Epidermal melanocyte (primary cell): ENCODE results near the gene IFT43.

Experiments
- DNase-seq: peaks from one replicate; pipeline ENCODE4 v3.0.0; 2011; ENCODE audit warnings: low spot score; ENCODE audit not compliant: insufficient read length

Gene IFT43

DNA sequence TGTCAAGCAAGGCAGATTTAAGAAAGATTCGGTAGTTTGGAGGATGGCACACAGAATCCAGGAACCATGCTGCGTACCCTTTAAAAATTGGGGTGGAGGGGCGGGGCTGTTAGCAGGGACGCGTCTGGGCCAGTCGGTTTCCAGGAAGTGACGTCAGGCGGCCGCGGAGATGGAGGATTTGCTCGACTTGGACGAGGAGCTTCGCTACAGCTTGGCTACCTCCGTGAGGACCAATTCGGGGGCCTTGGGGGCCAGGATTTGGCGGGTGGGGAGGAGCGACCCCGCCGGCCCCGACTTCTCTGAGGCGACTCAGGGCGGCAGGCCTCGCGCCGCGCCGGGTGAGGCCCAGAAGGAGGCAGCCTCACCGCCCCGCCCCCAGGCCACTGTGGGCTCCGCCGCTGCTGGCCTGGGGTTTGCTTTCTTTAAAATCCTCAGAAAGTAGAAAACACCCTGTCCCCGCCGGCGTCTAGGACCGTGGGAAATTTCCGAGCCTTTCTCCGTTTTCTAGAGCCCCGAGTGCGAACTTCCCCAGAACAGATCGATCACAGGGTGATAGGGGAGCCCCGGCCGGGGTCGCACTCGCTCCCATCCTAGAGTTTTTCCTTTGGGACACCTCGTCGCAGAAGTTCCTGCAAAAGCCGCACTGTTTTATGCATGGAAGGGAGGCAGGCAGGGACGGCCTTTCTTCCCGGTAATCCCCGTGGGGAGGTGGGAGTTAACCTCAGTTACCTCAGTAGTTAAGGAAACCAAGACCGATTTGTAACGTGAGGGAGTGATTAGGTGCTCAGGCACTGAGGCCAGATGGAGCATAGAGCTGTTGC, at the start of gene IFT43:
TSS of gene IFT43 (plus strand) at position 146 of the 821 bp plus-strand sequence. CDS start at position 170, 24 bp downstream.
- peak; percentile 83 for DNase-seq

DNA sequence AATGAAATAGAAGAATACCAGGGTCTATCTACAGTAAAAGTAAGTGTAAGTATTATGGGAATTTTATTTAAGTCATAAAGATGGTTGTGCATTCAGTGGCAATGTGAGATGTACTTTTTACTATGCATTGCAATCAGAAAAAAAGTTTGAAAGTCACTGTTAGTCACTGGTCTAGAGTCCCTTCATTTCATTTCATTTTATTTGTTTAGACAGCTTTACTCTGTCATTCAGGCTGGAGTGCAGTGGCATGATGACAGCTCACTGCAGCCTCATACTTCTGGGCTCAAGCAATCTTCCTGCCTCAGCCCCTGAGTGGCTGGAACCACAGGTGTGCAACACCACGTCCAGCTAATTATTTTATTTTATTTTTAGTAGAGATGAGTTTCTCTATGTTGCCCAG, 46.4 kb upstream of the IFT43 start:
- DNase-seq: no peak

DNA sequence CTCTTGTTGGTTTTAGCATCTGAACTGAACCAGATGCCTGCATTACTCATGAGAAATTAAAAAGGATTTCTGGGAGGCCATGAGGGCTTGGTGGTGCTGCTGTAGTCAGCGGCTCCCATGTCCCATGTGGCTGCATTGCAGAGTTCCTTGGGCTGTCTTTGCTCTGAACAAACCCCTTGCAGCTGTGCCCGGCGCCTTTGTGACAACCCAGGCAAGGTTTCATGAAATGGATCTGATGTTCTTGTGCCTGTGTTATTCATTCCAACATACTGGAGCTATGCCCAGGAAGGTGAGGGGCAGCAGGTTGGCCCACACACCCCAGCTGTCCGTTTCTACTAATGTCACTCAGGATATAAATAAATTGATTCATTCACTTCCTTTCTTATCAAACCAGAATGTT, 44.5 kb upstream of the IFT43 start:
- no peak for DNase-seq

DNA sequence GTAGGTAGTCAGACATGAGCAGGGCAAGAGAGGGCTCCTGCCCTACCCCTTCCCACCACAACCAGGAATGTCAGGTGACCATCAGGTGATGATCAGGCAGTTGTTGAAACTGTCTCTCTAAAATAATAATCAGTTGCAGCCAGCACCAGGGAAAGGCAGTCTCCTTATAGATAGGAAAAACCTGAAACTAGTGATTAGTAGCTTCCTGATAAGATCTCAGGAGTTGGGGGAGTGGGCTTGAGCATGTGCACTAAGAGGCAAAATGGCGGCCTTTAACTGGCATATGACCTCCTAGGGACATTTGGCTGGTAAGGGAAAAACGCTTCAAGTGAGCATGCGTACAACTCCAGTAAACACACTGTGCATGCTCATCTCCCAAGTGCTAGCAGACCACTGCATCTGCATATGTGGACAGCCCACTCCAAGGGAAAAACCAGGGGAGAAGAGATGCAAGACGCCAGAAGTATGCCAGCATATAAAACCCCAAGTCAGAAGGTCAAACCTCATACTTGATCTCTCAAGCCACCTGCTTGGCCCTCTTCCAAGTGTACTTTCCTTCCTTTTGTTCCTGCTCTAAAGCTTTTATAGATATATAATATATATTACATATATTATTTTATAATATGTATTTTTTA, 40.8 kb upstream of the IFT43 start:
- DNase-seq: no peak

DNA sequence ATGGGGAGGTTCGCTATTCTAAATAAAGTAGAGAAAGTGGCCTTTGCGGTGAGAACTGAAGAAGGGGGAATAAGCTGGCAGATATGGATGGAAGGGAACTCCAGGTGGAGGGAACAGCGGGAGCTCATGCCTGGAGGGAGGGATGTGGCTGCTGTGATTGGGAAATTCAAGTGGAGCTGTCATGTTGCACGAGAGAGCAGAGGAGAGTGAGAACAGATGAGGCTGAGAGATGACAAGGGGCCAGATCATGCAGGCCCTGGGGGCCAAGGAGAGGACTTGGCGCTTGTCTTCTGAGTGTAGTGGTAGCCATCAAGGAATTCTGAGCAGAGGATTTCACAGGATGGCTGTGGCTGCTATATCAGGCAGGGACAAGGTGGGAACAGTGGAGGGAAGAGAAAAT, 38.8 kb upstream of the IFT43 start:
- no peak for DNase-seq

DNA sequence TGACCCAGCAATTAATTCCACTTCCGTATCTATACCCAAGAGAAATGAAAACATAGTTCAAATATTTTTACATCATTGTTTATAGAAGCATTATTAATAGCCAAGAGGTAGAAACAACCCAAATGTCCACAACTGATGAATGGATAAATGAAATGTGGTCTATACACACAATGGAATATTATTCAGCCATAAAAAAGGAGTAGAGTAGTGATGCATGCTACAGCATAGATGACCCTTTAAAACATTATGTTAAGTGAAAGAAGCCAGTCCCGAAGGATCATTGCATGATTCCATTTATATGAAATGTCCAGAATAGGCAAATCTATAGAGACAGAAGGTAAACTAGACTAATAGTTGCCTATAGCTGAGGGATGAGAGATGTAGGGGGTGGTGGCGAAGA, 33.1 kb upstream of the IFT43 start:
- DNase-seq: no peak

DNA sequence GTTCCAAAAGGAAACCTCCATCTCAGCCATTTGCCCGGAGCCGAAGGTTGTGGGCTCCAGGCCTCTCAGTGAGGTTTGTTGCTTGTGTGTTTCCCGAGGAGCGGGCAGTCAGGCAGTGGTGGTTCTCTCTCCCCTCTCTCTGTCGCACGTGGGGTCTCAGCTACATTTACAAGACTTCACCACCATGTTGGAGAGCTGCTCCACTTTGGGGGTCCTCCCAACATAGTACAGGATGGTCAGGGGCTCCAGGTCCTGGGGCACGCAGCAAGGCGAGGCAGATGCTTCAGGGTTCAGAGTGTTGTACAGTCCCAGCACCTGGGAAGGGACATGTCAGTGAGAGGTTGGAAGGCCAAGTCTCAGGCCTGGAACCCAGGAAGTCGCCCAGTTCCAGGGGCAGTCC, 26.5 kb upstream of the IFT43 start:
- DNase-seq: no peak

DNA sequence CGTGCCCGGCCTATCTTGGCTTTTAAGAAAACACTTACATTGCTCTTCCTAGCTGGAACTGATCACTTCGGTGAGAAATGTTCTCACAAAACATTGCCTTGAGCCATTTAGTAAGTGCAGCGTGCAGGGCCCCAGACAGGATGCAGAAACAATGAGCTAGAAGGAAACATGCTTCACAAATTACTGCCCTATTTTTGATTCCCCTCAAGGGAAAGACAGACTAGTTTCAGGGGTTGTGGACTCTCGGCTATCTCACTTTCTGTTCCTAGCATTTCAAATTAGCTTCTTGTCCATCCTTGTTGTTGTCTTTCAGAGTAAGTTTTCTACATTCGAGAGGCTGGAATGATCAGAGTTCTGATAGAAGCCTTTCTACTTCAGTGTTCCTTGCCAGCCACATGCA, 25.3 kb upstream of the IFT43 start:
- DNase-seq: peak; percentile 50

DNA sequence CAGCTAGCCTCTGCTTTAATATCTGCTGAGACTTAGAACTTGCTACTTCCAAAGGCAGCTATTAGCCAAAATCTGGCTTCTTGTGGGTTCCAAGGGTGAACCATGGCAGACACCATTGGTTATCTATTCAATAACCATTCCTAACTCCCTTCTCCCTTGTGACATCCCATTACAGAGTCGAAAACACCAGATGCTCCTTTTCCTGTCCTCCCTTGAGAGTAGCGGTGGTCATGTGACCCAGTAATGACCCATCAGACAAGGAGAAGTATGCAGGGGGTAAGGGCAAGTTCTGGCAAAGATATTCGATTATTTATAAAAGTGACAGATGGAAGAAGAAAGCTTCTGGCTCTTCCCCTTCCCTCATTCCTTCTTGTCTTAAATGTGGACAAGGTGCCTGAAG, 23.9 kb upstream of the IFT43 start:
- DNase-seq: no peak

DNA sequence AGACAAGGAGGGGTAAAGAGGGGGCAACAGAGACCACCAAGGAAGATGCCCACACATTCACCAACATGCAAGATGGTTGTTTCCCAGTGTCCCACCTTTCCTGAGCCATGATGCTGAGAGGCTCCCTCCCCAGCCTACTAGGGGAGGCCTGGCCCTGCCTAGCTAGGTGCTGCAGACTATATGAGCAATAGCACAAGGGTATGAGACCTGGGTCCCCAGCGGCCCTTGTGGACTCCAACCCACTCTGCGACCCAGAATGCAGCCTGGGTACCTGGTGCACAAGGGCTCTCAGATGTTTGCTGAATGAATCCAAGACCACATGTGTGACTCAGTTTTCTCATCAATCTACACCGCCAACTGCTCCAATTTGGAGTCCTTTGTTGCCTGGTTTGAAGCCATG, 17.7 kb upstream of the IFT43 start:
- no peak for DNase-seq

DNA sequence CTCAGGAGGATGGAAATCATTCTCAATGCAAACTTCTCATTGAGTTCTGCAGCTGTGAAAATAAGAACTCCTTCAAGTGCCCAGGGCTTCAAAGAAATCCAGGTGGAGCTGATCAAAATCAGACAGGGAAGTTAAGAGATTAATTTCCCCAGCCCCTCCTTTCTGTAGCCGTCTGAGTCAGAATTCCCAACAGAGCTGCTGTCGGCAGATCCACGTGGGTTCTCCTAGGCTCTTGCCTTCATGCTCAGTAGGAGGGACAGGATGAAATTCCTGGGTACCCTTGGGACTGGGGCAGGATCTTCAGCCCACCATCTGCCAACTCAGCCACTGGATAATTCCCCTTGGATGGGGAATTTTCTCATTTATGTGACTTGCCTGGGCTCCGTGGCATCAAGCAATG, 17.1 kb upstream of the IFT43 start:
- no peak for DNase-seq

DNA sequence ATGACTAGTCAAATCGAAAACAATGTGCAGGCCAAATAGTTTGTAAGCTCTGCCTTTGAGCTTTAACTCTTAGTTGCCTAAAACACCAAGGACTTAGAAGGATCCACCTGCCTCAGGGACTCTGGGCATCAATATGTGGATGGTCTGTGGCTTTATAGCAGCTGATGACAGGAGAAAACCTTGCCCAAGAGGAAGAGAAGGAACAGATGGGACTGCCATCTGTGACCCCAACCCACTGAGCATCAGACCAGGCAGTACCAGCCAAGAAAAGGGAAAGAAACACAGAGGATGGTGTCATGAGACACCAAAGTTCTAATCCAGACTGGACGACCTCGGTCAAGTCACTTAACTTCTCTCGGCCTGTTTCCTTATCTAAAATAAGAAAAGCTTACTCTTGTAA, 16.4 kb upstream of the IFT43 start:
- no peak for DNase-seq

DNA sequence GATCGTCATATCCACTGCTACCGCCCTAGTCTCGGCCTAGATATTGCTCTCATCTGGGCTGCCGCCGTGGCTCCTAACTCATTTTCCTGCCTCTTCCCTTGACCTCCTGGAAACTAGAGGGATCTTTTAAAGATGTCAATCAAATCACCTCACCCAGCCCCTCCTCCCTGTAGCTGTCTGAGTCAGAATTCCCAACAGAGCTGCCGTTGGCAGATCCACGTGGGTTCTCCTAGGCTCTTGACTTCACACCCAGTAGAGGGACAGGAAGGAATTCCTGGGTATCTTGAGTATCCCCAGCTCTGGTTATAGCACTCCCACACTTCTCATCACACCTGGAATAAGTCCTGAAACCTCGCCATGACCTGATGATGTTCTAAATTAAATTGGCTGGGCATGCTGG, 15.7 kb upstream of the IFT43 start:
- no peak for DNase-seq

DNA sequence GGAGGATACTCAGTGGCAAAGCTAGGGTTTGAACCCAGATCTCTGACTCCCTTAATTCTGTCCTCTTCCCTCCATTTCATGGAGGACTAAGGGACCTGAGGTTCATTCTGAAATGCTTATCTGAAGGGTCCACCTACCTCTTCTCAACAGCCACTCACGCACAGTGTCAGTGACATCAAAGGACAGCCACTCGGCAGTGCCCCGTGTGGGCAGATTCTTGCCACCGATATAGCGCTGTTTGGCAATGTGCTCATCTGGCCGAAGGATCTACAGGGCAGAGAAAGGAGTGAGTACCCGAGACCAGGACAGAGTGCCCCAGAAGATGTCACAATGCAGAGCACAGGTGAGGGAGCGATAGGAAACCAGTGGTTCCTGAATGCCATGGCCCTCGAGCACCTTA, 14.6 kb upstream of the IFT43 start:
- DNase-seq: no peak

DNA sequence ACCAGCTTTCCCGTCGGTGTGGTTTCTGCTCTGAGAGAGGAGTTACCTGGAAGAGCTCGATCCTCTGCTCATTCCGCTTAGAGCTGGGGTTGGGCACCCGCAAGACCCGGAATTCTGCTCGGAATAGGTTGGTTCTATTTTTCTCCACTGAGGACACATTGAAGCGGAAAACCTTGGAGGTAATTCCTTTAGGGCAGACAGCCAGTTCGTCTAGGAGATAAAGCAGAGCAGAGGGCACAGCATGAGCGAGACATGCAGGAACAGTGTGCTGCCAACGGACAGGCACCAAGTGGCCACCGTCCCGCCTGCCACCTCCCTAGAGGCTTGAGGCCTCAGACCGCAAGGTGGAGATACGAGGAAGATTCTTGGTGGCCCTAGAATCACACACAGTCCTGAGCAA, 14.1 kb upstream of the IFT43 start:
- DNase-seq: no peak

DNA sequence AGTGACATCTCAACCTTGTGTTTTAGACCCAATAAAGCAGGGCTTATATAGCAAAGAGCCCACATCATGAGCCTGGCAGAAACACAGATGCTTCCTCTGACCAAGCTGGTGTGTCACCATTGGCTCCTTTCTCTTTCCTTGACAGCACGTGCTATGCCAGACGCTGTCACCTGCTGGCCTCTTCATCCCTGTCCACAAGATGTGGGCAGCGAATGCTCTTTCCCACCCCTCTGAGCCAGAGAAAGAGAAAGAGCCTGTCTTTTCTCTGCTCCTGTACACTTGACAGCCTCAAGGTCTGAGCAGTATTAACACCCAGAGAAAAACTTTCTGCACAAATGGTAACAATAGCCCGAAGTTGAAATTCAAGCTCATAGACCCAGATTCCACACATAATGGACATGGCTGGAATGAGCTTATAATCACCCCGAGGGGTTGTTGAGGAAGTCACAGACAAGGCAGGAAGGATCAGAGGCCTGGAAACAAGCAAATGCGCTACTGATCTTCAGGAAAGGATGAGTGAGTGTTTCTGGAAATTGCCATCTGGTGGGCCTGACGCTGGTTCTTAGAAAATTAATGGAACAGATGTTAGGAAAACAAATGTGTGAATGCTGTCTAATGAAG, 12.7 kb upstream of the IFT43 start:
- DNase-seq: no peak

DNA sequence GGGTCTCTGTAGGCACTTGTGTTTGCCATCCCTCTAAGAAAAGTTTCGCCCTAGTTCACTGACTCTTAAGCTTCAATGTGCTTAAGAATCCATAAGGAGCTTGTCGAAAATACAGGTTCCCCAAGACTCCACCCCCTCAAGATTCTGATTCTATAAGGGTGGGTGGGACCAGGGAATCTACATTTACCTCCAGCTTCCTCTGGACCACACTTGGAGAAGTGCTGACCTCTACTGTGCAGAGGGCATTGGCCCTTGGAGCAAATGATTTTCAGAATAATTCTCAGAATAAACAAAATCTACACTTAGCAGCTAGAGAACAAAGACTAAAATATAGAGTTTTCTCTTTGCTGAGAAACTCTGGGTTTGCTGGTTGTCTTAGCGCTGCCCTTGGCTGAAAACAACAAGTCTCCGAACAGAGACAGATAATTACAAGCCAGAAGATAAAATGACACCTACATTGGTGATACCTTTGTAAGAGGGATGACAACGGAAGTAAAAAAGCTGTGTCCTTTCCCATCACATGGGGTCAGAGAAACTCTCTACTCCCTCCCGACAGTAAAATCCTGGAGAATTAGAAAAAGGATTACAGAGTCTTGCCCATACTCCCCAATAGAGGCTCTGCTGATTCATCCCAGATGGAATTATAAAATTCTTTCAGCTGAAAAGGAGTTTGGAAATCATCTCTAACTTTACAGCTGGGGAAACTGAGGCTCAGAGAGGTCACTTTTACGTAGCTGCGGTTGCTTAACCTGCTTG, 8.6 kb upstream of the IFT43 start:
- DNase-seq: no peak

DNA sequence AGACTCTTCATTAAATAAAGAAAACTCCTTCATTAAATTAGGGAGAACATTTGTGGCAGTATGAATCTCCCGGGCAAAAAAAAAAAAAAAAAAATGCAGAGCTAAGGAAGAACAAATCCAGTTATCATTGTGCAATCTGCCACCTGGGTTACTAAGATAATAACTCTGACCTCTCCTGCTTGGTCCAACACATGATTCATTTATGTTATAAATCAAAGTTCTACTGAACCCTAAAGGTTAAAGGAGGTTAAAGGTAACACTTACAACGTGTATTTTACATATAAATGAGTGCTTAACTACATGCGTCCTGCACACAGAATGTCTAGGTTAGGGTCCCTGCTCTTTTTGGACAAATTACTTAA, 8.0 kb upstream of the IFT43 start:
- DNase-seq: no peak

DNA sequence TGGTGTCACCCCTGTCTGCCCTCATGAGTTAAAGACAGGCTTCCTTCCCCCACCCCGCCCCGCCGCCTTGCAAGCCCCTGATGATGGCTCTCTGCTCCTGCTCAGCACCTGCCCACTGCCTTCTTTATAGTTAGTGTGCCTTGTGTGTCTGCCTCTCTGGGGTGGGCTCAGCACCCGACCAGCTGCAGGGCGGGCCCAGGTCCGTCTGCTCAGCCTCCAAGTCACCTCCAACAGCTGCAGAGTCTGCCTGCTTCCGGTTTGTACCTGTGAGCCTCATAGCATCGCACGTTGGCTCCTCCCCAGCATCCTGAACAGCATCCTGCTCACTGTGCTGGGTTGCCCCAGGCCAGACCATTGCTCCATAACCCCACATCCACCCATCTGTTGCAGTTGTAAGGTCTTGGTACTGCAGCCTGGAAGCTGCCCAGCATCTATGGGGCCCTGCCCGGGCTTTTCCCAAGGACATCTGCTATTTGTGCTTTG, 7.3 kb upstream of the IFT43 start:
- no peak for DNase-seq

DNA sequence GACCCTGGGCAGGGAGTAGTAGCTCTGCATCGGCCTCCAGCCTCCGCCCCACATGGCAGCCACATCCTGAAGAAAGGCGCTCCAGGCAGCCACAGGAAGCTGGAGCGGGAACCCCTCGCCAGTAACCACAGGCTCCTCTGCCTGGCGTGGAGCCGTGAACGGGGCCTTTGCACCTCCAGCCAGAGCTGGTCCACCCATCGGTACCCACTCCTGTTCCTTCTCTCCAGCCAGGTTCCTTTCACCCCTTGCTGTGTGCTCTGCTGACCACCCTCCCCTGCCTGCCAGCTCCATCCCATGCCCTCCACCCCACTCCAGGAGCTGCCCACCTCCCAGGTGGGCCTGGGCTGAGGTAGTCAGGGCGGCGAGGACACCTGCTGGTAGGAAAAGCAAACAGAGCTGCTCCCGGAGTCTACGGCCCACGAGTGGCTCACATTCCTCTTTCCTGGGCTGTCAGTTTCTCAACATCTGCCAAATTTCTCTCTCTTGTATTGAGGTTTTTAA, 6.4 kb upstream of the IFT43 start:
- no peak for DNase-seq

DNA sequence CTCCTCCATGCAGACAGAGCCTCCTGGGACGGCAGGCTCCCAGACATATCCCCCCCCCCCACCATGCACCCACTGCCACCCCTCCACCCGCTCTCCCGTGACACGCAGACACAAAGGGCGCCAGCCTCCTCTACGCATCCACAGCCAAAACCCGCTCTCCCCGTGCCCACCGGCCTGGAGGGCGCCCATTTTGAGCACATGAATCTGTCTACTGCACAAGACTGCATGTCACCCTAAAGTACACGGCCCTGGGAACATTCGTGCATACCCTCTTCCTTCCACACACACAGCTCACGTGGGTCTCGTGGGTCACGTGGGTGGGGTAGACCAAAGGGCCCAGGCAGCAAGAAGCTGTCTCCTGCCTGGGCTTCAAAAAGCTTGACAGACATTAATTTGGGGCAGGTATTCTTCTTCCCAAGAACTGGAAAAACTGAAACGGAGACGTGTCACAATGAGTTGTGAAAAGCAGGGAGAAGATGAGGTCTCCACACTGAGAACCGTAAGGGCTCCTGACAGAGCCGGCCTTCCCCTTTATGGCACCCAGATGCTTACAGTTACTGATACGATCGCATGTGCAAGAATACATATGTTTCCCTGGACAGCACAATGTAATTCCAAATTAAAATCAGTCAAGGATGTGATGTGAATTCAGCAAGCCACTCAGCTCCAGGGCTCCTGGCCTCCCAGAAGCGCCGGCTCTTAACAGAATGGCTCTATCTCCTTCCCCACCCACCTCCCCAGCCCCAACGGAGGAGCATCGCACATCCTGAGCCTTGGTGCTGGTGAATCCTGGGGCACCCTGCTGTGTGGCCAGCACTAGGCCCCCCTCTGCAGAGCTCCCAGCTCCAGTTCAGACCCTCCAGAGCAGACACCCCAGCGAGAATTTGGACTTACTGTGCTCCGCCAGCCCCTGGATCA, 5.7 kb upstream of the IFT43 start:
- DNase-seq: no peak
